ENCODE results near the gene KLK12. TPM values are rescaled to one million over a fixed set of nuclear protein-coding genes. Genes with fewer than 3 reads are reported as not detected.

The KLK12 gene
- total and polyA plus RNA-seq, 2 experiments from 2014 or later, result not detected

GRCh38 chr19:51082611-51083010 is 47.8 kb upstream of the KLK12 start, which contains the start of gene KLK14:
TSS of gene KLK14 (minus strand) at chr19:51082887. CDS start at chr19:51082614, 273 bp downstream.
- no peak for TF ChIP-seq EZH2phosphoT487 (IDR thresholded peaks at IDR 0.05; ENCODE audit: insufficient read depth, low read depth)
- no peak for TF ChIP-seq EZH2 (IDR thresholded peaks at IDR 0.05; ENCODE audit: insufficient read depth, poor library complexity, severe bottlenecking)
- WGBS, 2 experiments (ENCODE audit: low coverage in 1 of 2, low lambda C conversion rate in 2 of 2, missing lambda C conversion rate in 2 of 2), result 7 to 13% methylated on average over 4 to 7 of the region's 7 CpGs
- Histone ChIP-seq H3K27me3 (replicated peaks; ENCODE audit: insufficient read depth) (no peaks in the 10 kb centered on the region), H4K20me1 (ENCODE audit: insufficient read depth) (no peaks in the 10 kb centered on the region), H3F3A (ENCODE audit: insufficient read depth) (no peaks in the 10 kb centered on the region), H3K9ac (no peak within 1 kb of the TSS), H3K79me2 (ENCODE audit: insufficient read depth) (no peaks in the 10 kb centered on the region), H3K4me1 (ENCODE audit: insufficient read depth) (no peaks in the 10 kb centered on the region), H3K9me3 (ENCODE audit: low read depth) (no peaks in the 10 kb centered on the region), H3K36me3 (ENCODE audit: low read depth) (no peaks in the 10 kb centered on the region), H3K4me2 (ENCODE audit: unreplicated experiment) (no peak within 1 kb of the TSS), H2AFZ (no peak within 1 kb of the TSS), H3K9me2 (ENCODE audit: insufficient read depth) (no peaks in the 10 kb centered on the region), H3K27ac (no peak within 1 kb of the TSS), H3K4me3 (no peak within 1 kb of the TSS)
- no peak for DNase-seq
- in situ Hi-C loops (cut with MboI), result no loop called here

DNA sequence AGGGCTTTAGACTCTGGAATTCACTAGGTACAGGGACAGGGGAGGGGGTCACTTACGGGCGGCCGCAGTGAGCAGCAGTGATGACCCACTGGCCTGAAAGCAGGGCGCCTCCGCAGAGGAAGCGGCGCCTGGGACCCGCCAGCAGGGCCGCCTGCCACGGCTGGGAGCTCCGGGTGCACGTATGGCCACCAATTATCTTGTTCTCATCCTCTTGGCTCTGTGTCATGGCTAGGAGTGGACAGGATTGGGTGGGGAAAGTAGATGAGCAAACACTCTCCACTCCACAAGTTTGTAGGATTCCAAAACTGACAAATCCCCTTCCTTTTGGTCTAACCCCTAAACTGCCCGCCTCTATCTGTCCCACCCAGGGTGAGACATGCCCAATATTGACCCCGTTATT is 46.7 kb upstream of the KLK12 start:
- Histone ChIP-seq H3K4me3 (no peak overlapping the region), H2AFZ (no peak overlapping the region), H3K79me2 (ENCODE audit: insufficient read depth) (no peaks in the 10 kb centered on the region), H3K27me3 (replicated peaks; ENCODE audit: insufficient read depth) (no peaks in the 10 kb centered on the region), H3K4me2 (ENCODE audit: unreplicated experiment) (no peak overlapping the region), H3K9me2 (ENCODE audit: insufficient read depth) (no peaks in the 10 kb centered on the region), H3K27ac (no peak overlapping the region), H3F3A (ENCODE audit: insufficient read depth) (no peaks in the 10 kb centered on the region), H3K36me3 (ENCODE audit: low read depth) (no peaks in the 10 kb centered on the region), H3K4me1 (ENCODE audit: insufficient read depth) (no peaks in the 10 kb centered on the region), H3K9me3 (ENCODE audit: low read depth) (no peaks in the 10 kb centered on the region), H3K9ac (no peak overlapping the region), H4K20me1 (ENCODE audit: insufficient read depth) (no peaks in the 10 kb centered on the region)
- no peak for DNase-seq
- in situ Hi-C loops (cut with MboI), result no loop called here
- no peak for TF ChIP-seq EZH2 (IDR thresholded peaks at IDR 0.05; ENCODE audit: insufficient read depth, poor library complexity, severe bottlenecking)
- no peak for TF ChIP-seq EZH2phosphoT487 (IDR thresholded peaks at IDR 0.05; ENCODE audit: insufficient read depth, low read depth)
- 62 to 70% methylated on average over 14 of the region's 14 CpGs for WGBS, 2 experiments (ENCODE audit: low coverage in 1 of 2, low lambda C conversion rate in 2 of 2, missing lambda C conversion rate in 2 of 2)

DNA sequence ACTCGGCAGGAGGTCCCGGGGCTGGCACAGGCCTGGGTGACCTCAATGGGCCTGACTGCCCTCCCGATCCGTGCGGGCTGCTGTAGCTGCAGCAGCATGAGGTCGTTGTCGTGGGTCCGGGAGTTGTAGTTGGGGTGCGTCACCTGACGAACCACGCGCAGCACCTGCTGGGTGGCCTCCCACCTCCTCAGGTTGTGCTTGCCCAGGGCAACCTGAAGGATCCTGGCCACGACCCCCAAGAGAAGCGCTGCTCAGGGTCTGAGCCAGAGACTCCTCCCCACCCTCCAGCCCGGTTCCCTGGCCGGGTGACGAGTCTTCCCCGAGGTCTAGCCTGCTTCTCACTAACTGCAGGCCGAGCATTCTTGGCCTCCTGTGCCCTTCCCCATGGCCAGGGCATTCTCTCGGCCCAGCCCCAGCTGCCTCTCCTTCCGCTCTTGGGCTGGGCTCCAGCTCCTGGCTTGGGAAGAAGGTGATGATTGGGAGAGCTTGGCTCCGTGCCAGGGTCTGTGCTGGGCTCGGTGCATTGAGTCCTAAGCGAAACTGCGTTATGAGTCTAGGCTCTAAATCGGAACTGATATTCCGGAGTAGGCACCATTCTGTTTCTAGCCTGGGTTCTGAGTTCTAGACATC is 44.8 kb upstream of the KLK12 start:
- Histone ChIP-seq H3K4me1 (ENCODE audit: insufficient read depth) (no peaks in the 10 kb centered on the region), H4K20me1 (ENCODE audit: insufficient read depth) (no peaks in the 10 kb centered on the region), H3K36me3 (ENCODE audit: low read depth) (no peaks in the 10 kb centered on the region), H3F3A (ENCODE audit: insufficient read depth) (no peaks in the 10 kb centered on the region), H3K9me2 (ENCODE audit: insufficient read depth) (no peaks in the 10 kb centered on the region), H3K9me3 (ENCODE audit: low read depth) (no peaks in the 10 kb centered on the region), H3K9ac (no peak overlapping the region), H3K27me3 (replicated peaks; ENCODE audit: insufficient read depth) (no peaks in the 10 kb centered on the region), H3K27ac (no peak overlapping the region), H2AFZ (no peak overlapping the region), H3K4me3 (no peak overlapping the region), H3K79me2 (ENCODE audit: insufficient read depth) (no peaks in the 10 kb centered on the region), H3K4me2 (ENCODE audit: unreplicated experiment) (no peak overlapping the region)
- in situ Hi-C loops (cut with MboI), result no loop called here
- 52 to 61% methylated on average over 25 of the region's 27 CpGs for WGBS, 2 experiments (ENCODE audit: low coverage in 1 of 2, low lambda C conversion rate in 2 of 2, missing lambda C conversion rate in 2 of 2)
- TF ChIP-seq EZH2phosphoT487 (IDR thresholded peaks at IDR 0.05; ENCODE audit: insufficient read depth, low read depth) (no peak), EZH2 (IDR thresholded peaks at IDR 0.05; ENCODE audit: insufficient read depth, poor library complexity, severe bottlenecking) (no peak)
- no peak for DNase-seq

DNA sequence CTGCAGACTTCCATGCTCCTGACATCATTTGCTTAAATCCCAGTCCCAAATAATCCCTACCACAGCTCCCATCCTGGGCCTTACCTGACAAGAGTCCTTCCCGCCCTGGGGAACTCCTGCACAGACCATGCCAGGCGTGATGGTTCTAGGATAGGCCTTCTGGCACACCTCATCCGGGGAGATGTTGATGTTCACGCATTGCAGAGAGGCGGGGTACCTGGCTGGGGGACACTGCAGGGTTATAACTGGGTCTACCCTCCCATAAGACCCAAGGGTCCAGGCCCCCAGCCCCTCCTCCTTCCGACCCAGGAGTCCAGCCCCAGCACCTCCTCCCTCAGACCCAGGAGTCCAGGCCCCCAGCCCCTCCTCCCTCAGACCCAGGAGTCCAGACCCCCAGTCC is 43.9 kb upstream of the KLK12 start:
- Histone ChIP-seq H3K4me2 (ENCODE audit: unreplicated experiment) (no peak overlapping the region), H3K4me3 (no peak overlapping the region), H3K27ac (no peak overlapping the region), H3K36me3 (ENCODE audit: low read depth) (no peaks in the 10 kb centered on the region), H4K20me1 (ENCODE audit: insufficient read depth) (no peaks in the 10 kb centered on the region), H3K9me3 (ENCODE audit: low read depth) (no peaks in the 10 kb centered on the region), H3F3A (ENCODE audit: insufficient read depth) (no peaks in the 10 kb centered on the region), H3K27me3 (replicated peaks; ENCODE audit: insufficient read depth) (no peaks in the 10 kb centered on the region), H3K9me2 (ENCODE audit: insufficient read depth) (no peaks in the 10 kb centered on the region), H3K4me1 (ENCODE audit: insufficient read depth) (no peaks in the 10 kb centered on the region), H3K79me2 (ENCODE audit: insufficient read depth) (no peaks in the 10 kb centered on the region), H3K9ac (no peak overlapping the region), H2AFZ (no peak overlapping the region)
- no peak for DNase-seq
- in situ Hi-C loops (cut with MboI), result no loop called here
- 58 to 71% methylated on average over 5 to 6 of the region's 6 CpGs for WGBS, 2 experiments (ENCODE audit: low coverage in 1 of 2, low lambda C conversion rate in 2 of 2, missing lambda C conversion rate in 2 of 2)
- TF ChIP-seq EZH2phosphoT487 (IDR thresholded peaks at IDR 0.05; ENCODE audit: insufficient read depth, low read depth), result no peak
- no peak for TF ChIP-seq EZH2 (IDR thresholded peaks at IDR 0.05; ENCODE audit: insufficient read depth, poor library complexity, severe bottlenecking)

Measured in GM23248 (cell line).